ENCODE measurements around the gene SCGB3A2.

The SCGB3A2 gene

DNA sequence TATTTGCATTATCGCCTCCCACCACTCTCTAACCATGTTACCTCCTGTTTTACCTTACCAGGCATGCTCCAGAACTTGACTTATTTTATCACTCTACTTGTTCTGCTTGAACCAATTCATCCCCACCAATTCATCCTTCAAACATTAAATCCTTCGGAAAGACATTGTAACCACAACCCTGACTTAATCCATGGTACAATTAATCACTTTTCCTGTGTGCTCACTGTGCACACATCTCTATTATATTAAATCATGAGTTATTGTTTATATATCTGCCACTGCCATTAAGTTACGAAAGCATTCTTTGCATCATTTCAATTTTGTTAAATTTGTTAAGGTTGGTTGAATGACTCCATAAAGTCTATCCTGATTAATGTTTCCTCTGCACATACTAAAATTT is 35.3 kb downstream of the SCGB3A2 start:
- TF ChIP-seq CTCF (IDR thresholded peaks at IDR 0.05; ENCODE audit: insufficient read depth, low read length, poor library complexity, severe bottlenecking) (no peak), EZH2phosphoT487 (conservative IDR thresholded peaks at IDR 0.05; ENCODE audit: low read length) (no peak)

DNA sequence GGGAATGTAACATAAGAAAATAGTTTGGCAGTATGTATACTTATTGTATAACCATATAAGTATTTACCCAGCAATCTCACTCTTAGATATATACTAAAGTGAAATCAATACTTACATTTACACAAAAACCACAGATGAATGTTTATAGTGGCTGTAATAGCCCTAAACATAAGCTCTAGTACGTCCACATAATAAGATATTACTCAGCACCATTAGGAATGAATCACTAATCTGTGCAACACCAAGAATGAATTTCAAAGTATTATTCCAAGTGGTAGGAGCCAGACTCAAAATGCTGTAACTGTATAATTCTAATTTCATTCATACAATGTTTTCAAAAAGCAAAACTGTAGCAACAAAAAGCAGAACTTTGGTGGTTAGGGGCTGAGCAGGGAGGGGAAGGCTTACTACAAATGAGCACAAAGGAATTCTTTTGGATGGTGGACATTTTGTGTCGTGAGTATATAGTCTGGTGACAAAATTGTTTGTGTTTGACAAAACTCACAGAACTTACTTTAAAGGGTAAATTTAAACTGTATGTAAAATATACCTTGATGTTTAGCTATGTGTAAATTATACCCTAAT is 39.7 kb downstream of the SCGB3A2 start:
- no peak for TF ChIP-seq EZH2phosphoT487 (conservative IDR thresholded peaks at IDR 0.05; ENCODE audit: low read length)
- no peak for TF ChIP-seq CTCF (IDR thresholded peaks at IDR 0.05; ENCODE audit: insufficient read depth, low read length, poor library complexity, severe bottlenecking)

More for the DNA sequence above, 35.3 kb downstream of the SCGB3A2 start:
- Histone ChIP-seq H3K27me3 (ENCODE audit: low read length) (no peaks in the 10 kb centered on the region), H3K36me3 (ENCODE audit: low read length) (no peaks in the 10 kb centered on the region), H3K4me3 (ENCODE audit: insufficient read depth, low read length, poor library complexity, severe bottlenecking) (no peak overlapping the region), H3K9me2 (replicated peaks; ENCODE audit: insufficient read depth, low read length) (no peaks in the 10 kb centered on the region), H3K9me3 (ENCODE audit: insufficient read depth, low read length) (no peaks in the 10 kb centered on the region), H3K27ac (ENCODE audit: low read depth, low read length) (no peak overlapping the region), H3K4me2 (ENCODE audit: low read depth, low read length, poor library complexity, severe bottlenecking) (no peak overlapping the region), H4K20me1 (ENCODE audit: low read depth, low read length) (no peaks in the 10 kb centered on the region), H3K79me2 (ENCODE audit: insufficient read depth, low read length) (no peaks in the 10 kb centered on the region), H2AFZ (ENCODE audit: low read depth, low read length, severe bottlenecking) (no peak overlapping the region), H3K9ac (ENCODE audit: low read length) (no peak overlapping the region), H3F3A (ENCODE audit: insufficient read depth) (no peaks in the 10 kb centered on the region)

GRCh38 chr5:147918899-147919298 is 40.4 kb downstream of the SCGB3A2 start:
- no peak overlapping the region for H3K27ac ChIP-seq (ENCODE audit: low read depth, low read length)
- TF ChIP-seq EZH2phosphoT487 (conservative IDR thresholded peaks at IDR 0.05; ENCODE audit: low read length) (0 out of 2 replicates have a peak, but pooled peaks have one; percentile 63), CTCF (IDR thresholded peaks at IDR 0.05; ENCODE audit: insufficient read depth, low read length, poor library complexity, severe bottlenecking) (no peak)
- H3K9ac ChIP-seq (ENCODE audit: low read length), result no peak overlapping the region
- H2AFZ ChIP-seq (ENCODE audit: low read depth, low read length, severe bottlenecking), result no peak overlapping the region
- H3K9me3 ChIP-seq (ENCODE audit: insufficient read depth, low read length), result no peaks in the 10 kb centered on the region
- no peaks in the 10 kb centered on the region for H3K9me2 ChIP-seq (replicated peaks; ENCODE audit: insufficient read depth, low read length)
- no peak overlapping the region for H3K4me3 ChIP-seq (ENCODE audit: insufficient read depth, low read length, poor library complexity, severe bottlenecking)
- no peaks in the 10 kb centered on the region for H3K79me2 ChIP-seq (ENCODE audit: insufficient read depth, low read length)
- no peak overlapping the region for H3K4me2 ChIP-seq (ENCODE audit: low read depth, low read length, poor library complexity, severe bottlenecking)
- no peaks in the 10 kb centered on the region for H3K27me3 ChIP-seq (ENCODE audit: low read length)
- no peaks in the 10 kb centered on the region for H3K36me3 ChIP-seq (ENCODE audit: low read length)
- H3F3A ChIP-seq (ENCODE audit: insufficient read depth), result no peaks in the 10 kb centered on the region
- no peaks in the 10 kb centered on the region for H4K20me1 ChIP-seq (ENCODE audit: low read depth, low read length)

More for the DNA sequence above, 39.7 kb downstream of the SCGB3A2 start:
- Histone ChIP-seq H3K27me3 (ENCODE audit: low read length) (no peaks in the 10 kb centered on the region), H3K9me3 (ENCODE audit: insufficient read depth, low read length) (no peaks in the 10 kb centered on the region), H3K9ac (ENCODE audit: low read length) (no peak overlapping the region), H3K79me2 (ENCODE audit: insufficient read depth, low read length) (no peaks in the 10 kb centered on the region), H3K9me2 (replicated peaks; ENCODE audit: insufficient read depth, low read length) (no peaks in the 10 kb centered on the region), H3F3A (ENCODE audit: insufficient read depth) (no peaks in the 10 kb centered on the region), H3K27ac (ENCODE audit: low read depth, low read length) (no peak overlapping the region), H4K20me1 (ENCODE audit: low read depth, low read length) (no peaks in the 10 kb centered on the region), H2AFZ (ENCODE audit: low read depth, low read length, severe bottlenecking) (no peak overlapping the region), H3K4me3 (ENCODE audit: insufficient read depth, low read length, poor library complexity, severe bottlenecking) (no peak overlapping the region), H3K4me2 (ENCODE audit: low read depth, low read length, poor library complexity, severe bottlenecking) (no peak overlapping the region), H3K36me3 (ENCODE audit: low read length) (no peaks in the 10 kb centered on the region)
